LNCAP (cell line): Measurements from ENCODE around the gene ZDHHC21.

Experiments
- CTCF ChIP-seq: fragments of 450-650 bp; IDR thresholded peaks from 2 replicates; pipeline ENCODE4 v1.5.1; 2017; ENCODE audit warnings: mild to moderate bottlenecking

The ZDHHC21 gene

DNA sequence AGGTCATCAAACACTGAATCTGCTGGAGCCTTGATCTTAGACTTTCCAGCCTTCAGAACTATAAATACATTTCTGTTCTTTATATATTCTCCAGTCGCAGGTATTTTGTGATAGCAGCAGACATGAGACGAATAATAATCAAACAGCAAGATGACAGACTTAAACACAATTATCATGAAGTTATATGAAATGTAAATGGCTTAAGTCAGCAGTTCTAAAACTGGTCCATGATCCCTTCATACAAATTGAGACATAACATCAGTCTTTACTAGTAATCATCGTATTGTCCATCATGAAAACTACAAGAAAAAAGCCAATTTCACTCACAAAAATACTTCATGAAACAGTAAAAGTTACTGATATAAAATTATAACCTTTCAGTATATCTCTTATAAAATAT lies 101.8 kb downstream of the ZDHHC21 start:
- TF ChIP-seq CTCF = no peak

GRCh38 chr9:14585730-14586473 lies 107.3 kb downstream of the ZDHHC21 start:
- no peak for TF ChIP-seq CTCF

DNA sequence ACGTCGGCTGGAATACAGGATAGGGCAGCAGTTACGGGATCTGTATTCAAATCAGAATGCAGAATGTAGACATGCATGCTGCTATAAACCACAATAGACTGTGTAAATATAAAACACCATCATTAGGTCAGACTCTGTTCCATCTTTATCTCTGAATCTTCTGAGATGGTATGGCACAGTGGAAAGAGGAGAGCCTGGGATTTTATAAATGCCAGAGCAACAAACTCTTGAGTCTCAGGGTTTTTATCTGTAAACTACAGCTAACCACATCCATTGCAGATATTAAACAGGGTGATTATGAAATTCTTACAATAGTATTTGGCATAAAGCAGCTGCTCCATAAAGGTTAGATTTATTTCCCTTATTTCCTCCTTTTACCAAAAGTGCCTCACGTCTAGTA lies 108.7 kb downstream of the ZDHHC21 start:
- no peak for TF ChIP-seq CTCF

DNA sequence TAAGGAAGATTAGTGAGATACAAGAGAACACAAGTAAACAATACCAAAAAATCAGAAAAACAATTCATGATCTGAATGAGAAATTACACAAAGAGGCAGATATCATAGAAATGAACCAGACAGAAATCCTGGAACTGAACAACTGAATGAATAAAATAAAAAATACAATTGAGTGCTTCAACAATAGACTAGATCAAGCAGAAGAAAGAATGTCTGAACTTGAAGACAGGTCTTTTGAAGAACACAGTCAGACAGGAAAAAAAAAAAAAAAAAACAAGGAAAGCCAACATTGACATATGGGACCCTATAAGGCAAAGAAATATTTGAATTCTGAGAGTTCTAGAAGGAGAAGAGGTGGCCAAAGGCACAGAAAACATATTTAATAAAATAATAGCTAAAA lies 115.2 kb downstream of the ZDHHC21 start:
- no peak for TF ChIP-seq CTCF

DNA sequence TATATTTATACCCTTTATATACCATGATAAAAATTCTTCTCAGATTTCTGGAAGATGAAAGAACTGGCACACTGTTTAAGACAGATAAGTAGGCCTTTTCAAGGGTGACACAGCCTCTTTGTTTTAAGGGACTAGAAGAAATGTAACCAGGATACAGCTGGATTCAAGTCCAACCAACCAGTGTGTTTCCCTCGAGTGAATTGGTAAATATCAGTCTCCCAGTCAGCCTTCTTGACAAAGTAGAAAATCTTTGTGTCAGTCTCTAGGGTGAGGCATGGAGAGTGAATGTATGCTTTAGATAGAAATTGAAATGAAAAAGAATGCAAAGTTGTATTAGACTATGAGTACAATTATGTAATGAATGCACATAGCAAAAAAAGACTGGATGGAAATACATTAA lies 119.1 kb downstream of the ZDHHC21 start:
- TF ChIP-seq CTCF = no peak

DNA sequence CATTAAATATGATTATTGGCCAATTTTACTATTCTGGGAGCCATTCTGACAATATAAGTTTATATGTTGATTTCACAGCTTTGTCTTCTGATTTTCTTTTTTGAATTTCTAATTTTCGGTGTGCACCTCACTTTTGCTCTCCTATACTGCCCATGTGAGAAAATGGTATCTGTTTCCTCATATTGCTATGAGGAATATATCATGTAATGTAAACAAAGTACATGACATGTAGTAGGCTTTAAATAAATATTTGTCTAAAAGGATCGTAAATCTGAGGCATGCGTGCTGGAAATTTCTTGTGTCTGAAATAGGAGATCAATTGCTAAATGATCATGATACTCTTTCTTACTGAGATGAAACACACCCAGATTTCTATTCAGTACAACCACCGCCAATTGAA lies 119.9 kb downstream of the ZDHHC21 start:
- TF ChIP-seq CTCF = no peak

DNA sequence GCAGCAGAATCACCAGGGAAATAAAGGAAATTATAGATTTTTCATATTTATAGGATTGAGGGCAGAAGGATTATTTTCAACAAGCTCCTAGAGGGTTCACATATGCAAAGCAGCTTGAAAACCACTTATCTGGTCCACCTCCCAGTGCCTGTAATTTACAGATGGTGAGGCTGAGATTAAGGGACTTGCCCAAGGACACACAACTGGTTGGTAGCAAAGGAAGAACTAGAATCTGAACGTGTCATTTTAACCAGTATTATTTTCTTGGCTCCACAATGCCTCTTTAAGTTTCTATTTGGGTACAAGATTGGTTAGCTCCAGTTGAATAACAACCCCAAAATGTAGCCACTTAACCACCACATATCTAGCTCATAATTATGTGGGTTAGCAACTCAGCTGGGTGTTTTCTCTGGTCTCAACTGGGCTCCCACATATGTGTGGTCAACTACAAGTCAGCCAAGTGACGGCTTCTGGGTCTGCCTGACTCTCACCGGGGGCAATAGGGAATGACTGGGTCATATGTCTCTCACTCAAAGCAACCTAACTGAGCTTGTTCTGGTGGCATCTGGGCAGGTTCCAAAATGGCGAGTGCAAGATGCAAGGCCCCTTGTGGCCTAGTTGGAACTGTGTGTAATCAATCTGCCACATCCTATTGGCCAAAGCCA lies 127.7 kb downstream of the ZDHHC21 start:
- TF ChIP-seq CTCF = no peak
